Activated B cell treated with CpG ODN at 0.5 μM for 24 hours (primary cell): ENCODE measurements around the gene BLCAP. TPM values are rescaled to one million over a fixed set of nuclear protein-coding genes. Genes with fewer than 3 reads are reported as not detected.

Experiments used
- ATAC-seq: fragments of 200-7000 bp; cut with Tn5 transposase; one replicate; pipeline ENCODE4 v1.10.0; 2021; ENCODE audit warnings: low read depth, mild to moderate bottlenecking, moderate library complexity
- CTCF ChIA-PET: fragments of 350-600 bp; sonication (Branson Sonifier 250); formaldehyde crosslinking; loops from one replicate; lab custom pipeline; 2021; ENCODE audit warnings: antibody characterized with exemption; lab: Charles Lee
- POLR2A ChIA-PET: fragments of 350-600 bp; sonication (Branson Sonifier 250); formaldehyde crosslinking; loops from one replicate; lab custom pipeline; 2021; ENCODE audit warnings: antibody characterized with exemption; lab: Charles Lee
- DNase-seq: peaks from one replicate; pipeline ENCODE4 v3.0.0; 2022
- H3K27ac Mint-ChIP-seq: one replicate; pipeline ENCODE4 v1.8.0; 2020; ENCODE audit warnings: mixed read lengths
- H3K27me3 Mint-ChIP-seq: one replicate; pipeline ENCODE4 v1.8.0; 2021; ENCODE audit warnings: mixed read lengths
- H3K36me3 Mint-ChIP-seq: one replicate; pipeline ENCODE4 v1.8.0; 2021; ENCODE audit warnings: low read depth, mixed read lengths
- H3K4me1 Mint-ChIP-seq: one replicate; pipeline ENCODE4 v1.8.0; 2021; ENCODE audit warnings: mixed read lengths
- H3K4me3 Mint-ChIP-seq: one replicate; pipeline ENCODE4 v1.8.0; 2020; ENCODE audit warnings: mild to moderate bottlenecking, mixed read lengths
- H3K9me3 Mint-ChIP-seq: one replicate; pipeline ENCODE4 v1.8.0; 2020; ENCODE audit warnings: mixed read lengths
- CTCF ChIP-seq: fragments of 200-600 bp; IDR thresholded peaks from one replicate; pipeline ENCODE4 v1.8.0; 2022; ENCODE audit warnings: antibody characterized with exemption, mild to moderate bottlenecking
- intact Hi-C: fragments of 100-400 bp; cut with micrococcal nuclease; formaldehyde crosslinking; loops from one replicate; pipeline ENCODE4 v1.15.1; 2024
- total RNA-seq: library from RNA; stranded (reverse); gene quantifications from 2 replicates; pipeline ENCODE4 v1.2.3, GENCODE V29; 2022

Gene BLCAP
- total RNA-seq, 1 donor from 2014 or later: 78.0 TPM

GRCh38 chr20:37523012-37523391 is 4.7 kb downstream of the BLCAP start:
- Mint-ChIP-seq H3K36me3 (peaks cover 41% of the 10 kb centered on the region), H3K27ac (peak overlapping the region; percentile 8), H3K27me3 (no peaks in the 10 kb centered on the region), H3K9me3 (no peaks in the 10 kb centered on the region), H3K4me3 (no peak overlapping the region), H3K4me1 (peaks cover 70% of the 10 kb centered on the region)
- ChIA-PET CTCF (no interaction called here), POLR2A (no interaction called here)
- DNase-seq (no peak), ATAC-seq (no peak)
- no peak for TF ChIP-seq CTCF
- intact Hi-C loops: no loop called here

GRCh38 chr20:37522260-37523011 is 5.2 kb downstream of the BLCAP start:
- DNase-seq (peak; percentile 4), ATAC-seq (no peak)
- no peaks in the 10 kb centered on the region for H3K9me3 Mint-ChIP-seq
- H3K36me3 Mint-ChIP-seq: peaks cover 46% of the 10 kb centered on the region
- ChIA-PET CTCF (no interaction called here), POLR2A (no interaction called here)
- no peaks in the 10 kb centered on the region for H3K27me3 Mint-ChIP-seq
- intact Hi-C loops: no loop called here
- no peak overlapping the region for H3K27ac Mint-ChIP-seq
- peaks cover 67% of the 10 kb centered on the region for H3K4me1 Mint-ChIP-seq
- no peak overlapping the region for H3K4me3 Mint-ChIP-seq
- no peak for TF ChIP-seq CTCF

GRCh38 chr20:37521061-37521771 is 6.5 kb downstream of the BLCAP start, which contains the start of gene NNAT:
Gene NNAT (plus strand): TSS chr20:37521250. CDS start chr20:37521332, 82 bp downstream.
- H3K4me1 Mint-ChIP-seq: peaks cover 60% of the 10 kb centered on the region
- no peak for ATAC-seq

GRCh38 chr20:37520419-37520955 is 7.2 kb downstream of the BLCAP start:
- H3K27ac Mint-ChIP-seq: no peak overlapping the region
- ChIA-PET POLR2A (no interaction called here), CTCF (interaction anchor here (0.7 kb wide), 1 partner anchor 324 kb away, joined by 4 read pairs; no protein-coding TSS in a partner anchor)
- H3K4me1 Mint-ChIP-seq: peaks cover 54% of the 10 kb centered on the region
- no peak for DNase-seq
- ATAC-seq: no peak
- H3K4me3 Mint-ChIP-seq: peak overlapping the region; percentile 72
- peaks cover 63% of the 10 kb centered on the region for H3K36me3 Mint-ChIP-seq
- H3K27me3 Mint-ChIP-seq: no peaks in the 10 kb centered on the region
- intact Hi-C loops: no loop called here
- H3K9me3 Mint-ChIP-seq: no peaks in the 10 kb centered on the region
- no peak for TF ChIP-seq CTCF

More at GRCh38 chr20:37521061-37521771, 6.5 kb downstream of the BLCAP start, which contains the start of gene NNAT:
- Mint-ChIP-seq H3K9me3 (no peaks in the 10 kb centered on the region), H3K27ac (no peak within 1 kb of the TSS), H3K4me3 (peak within 1 kb of the TSS; percentile 72), H3K27me3 (no peaks in the 10 kb centered on the region), H3K36me3 (peaks cover 57% of the 10 kb centered on the region)
- CTCF ChIA-PET: interaction anchor here (0.7 kb wide), 1 partner anchor 325 kb away, joined by 4 read pairs; no protein-coding TSS in a partner anchor
- intact Hi-C loops: no loop called here
- peak; percentile 16 for DNase-seq
- POLR2A ChIA-PET: interaction anchor here (0.7 kb wide), 2 partner anchors 513 to 1354 kb away, joined by 3 to 4 read pairs; no protein-coding TSS in a partner anchor
- TF ChIP-seq CTCF: no peak
